GM23338 (cell line): ENCODE data around the gene CDC42BPA. TPM values are rescaled to one million over a fixed set of nuclear protein-coding genes. Genes with fewer than 3 reads are reported as not detected.

Experiments
- CTCF ChIP-seq, 2 experiments: fragments of 200-600 bp in 1 of 2; sonication (generic) in 1 of 2; conservative IDR thresholded peaks; 2 replicates each; pipeline versions ENCODE4 v1.5.1 to v1.6.1; 2016 to 2017; ENCODE audit warnings: antibody characterized with exemption in 2 of 2, low read depth in 2 of 2, mild to moderate bottlenecking in 2 of 2, moderate library complexity in 1 of 2
- EZH2 ChIP-seq: fragments of 200-600 bp; sonication (generic); IDR thresholded peaks from one replicate; pipeline ENCODE4 v1.8.0; 2017; ENCODE audit warnings: antibody characterized with exemption, mild to moderate bottlenecking, low read depth; ENCODE audit not compliant: unreplicated experiment
- POLR2AphosphoS5 ChIP-seq: IDR thresholded peaks from 2 replicates; pipeline ENCODE4 v1.6.1; 2016; ENCODE audit warnings: antibody characterized with exemption, low read depth
- ZNF114 ChIP-seq: fragments of 250-450 bp; sonication (Bioruptor Pico); IDR thresholded peaks from 2 replicates; pipeline ENCODE4 v1.5.0; 2020; ENCODE audit warnings: mild to moderate bottlenecking, moderate library complexity
- ZNF331 ChIP-seq: fragments of 250-450 bp; sonication (Bioruptor Pico); IDR thresholded peaks from 2 replicates; pipeline ENCODE4 v1.5.0; 2020; ENCODE audit warnings: low read depth, mild to moderate bottlenecking, moderate library complexity
- polyA plus RNA-seq: library from polyadenylated mRNA; unstranded; fragments of >200 nt; fragmentation: Nextera tagmentation; extraction: Ambion mirVana; gene quantifications from 2 replicates; pipeline ENCODE4 v1.2.1, GENCODE V29; 2016
- total RNA-seq: library from RNA; depleted of rRNA; stranded (reverse); fragments of >200 nt; shearing (Covaris generic); gene quantifications from 2 replicates; pipeline ENCODE4 v1.2.3, GENCODE V29; 2014
- TF ChIP-seq, protein P1 (sequence below): fragments of 250-450 bp; sonication (Bioruptor Pico); IDR thresholded peaks from 2 replicates; pipeline ENCODE4 v1.5.0; 2020; ENCODE audit warnings: mild to moderate bottlenecking, moderate library complexity
- TF ChIP-seq, protein P2 (sequence below): IDR thresholded peaks from 2 replicates; pipeline ENCODE4 v1.6.1; 2016; ENCODE audit warnings: antibody characterized with exemption

CDC42BPA gene
- total and polyA plus RNA-seq, 2 experiments from 2014 or later: 17.7 to 40.1 TPM

DNA sequence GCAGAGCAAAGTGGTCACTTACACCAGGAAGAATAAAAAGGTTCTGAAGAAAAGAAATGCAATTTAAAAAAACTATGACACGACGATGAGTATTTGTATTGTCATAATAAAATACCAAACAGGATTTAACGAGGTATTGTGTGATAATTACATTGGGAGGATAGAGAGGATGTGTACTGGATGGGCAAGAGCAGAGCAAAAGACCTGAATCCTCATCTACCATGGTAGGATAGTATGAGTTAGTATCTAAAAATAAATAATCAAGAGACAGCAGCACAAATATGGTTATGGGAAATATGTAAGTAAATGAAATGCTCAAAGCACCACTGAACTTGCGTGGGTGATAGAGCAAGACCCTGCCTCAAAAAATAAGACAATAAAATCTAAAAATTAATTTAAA is 162.6 kb downstream of the CDC42BPA start (continued):
- TF ChIP-seq, protein P1, sequence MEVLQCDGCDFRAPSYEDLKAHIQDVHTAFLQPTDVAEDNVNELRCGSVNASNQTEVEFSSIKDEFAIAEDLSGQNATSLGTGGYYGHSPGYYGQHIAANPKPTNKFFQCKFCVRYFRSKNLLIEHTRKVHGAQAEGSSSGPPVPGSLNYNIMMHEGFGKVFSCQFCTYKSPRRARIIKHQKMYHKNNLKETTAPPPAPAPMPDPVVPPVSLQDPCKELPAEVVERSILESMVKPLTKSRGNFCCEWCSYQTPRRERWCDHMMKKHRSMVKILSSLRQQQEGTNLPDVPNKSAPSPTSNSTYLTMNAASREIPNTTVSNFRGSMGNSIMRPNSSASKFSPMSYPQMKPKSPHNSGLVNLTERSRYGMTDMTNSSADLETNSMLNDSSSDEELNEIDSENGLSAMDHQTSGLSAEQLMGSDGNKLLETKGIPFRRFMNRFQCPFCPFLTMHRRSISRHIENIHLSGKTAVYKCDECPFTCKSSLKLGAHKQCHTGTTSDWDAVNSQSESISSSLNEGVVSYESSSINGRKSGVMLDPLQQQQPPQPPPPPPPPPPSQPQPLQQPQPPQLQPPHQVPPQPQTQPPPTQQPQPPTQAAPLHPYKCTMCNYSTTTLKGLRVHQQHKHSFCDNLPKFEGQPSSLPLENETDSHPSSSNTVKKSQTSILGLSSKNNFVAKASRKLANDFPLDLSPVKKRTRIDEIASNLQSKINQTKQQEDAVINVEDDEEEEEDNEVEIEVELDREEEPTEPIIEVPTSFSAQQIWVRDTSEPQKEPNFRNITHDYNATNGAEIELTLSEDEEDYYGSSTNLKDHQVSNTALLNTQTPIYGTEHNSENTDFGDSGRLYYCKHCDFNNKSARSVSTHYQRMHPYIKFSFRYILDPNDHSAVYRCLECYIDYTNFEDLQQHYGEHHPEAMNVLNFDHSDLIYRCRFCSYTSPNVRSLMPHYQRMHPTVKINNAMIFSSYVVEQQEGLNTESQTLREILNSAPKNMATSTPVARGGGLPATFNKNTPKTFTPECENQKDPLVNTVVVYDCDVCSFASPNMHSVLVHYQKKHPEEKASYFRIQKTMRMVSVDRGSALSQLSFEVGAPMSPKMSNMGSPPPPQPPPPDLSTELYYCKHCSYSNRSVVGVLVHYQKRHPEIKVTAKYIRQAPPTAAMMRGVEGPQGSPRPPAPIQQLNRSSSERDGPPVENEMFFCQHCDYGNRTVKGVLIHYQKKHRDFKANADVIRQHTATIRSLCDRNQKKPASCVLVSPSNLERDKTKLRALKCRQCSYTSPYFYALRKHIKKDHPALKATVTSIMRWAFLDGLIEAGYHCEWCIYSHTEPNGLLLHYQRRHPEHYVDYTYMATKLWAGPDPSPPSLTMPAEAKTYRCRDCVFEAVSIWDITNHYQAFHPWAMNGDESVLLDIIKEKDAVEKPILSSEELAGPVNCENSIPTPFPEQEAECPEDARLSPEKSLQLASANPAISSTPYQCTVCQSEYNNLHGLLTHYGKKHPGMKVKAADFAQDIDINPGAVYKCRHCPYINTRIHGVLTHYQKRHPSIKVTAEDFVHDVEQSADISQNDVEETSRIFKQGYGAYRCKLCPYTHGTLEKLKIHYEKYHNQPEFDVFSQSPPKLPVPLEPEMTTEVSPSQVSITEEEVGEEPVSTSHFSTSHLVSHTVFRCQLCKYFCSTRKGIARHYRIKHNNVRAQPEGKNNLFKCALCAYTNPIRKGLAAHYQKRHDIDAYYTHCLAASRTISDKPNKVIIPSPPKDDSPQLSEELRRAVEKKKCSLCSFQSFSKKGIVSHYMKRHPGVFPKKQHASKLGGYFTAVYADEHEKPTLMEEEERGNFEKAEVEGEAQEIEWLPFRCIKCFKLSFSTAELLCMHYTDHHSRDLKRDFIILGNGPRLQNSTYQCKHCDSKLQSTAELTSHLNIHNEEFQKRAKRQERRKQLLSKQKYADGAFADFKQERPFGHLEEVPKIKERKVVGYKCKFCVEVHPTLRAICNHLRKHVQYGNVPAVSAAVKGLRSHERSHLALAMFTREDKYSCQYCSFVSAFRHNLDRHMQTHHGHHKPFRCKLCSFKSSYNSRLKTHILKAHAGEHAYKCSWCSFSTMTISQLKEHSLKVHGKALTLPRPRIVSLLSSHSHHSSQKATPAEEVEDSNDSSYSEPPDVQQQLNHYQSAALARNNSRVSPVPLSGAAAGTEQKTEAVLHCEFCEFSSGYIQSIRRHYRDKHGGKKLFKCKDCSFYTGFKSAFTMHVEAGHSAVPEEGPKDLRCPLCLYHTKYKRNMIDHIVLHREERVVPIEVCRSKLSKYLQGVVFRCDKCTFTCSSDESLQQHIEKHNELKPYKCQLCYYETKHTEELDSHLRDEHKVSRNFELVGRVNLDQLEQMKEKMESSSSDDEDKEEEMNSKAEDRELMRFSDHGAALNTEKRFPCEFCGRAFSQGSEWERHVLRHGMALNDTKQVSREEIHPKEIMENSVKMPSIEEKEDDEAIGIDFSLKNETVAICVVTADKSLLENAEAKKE (CRISPR knock-in tag): no peak
- TF ChIP-seq EZH2 (no peak), CTCF (conservative IDR thresholded peaks at IDR 0.05; ENCODE audit: low read depth in 2 of 2) (no peak), POLR2AphosphoS5 (no peak), ZNF114 (no peak), ZNF331 (no peak)
- TF ChIP-seq, protein P2, sequence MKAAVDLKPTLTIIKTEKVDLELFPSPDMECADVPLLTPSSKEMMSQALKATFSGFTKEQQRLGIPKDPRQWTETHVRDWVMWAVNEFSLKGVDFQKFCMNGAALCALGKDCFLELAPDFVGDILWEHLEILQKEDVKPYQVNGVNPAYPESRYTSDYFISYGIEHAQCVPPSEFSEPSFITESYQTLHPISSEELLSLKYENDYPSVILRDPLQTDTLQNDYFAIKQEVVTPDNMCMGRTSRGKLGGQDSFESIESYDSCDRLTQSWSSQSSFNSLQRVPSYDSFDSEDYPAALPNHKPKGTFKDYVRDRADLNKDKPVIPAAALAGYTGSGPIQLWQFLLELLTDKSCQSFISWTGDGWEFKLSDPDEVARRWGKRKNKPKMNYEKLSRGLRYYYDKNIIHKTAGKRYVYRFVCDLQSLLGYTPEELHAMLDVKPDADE: no peak
